Stimulated activated CD4-positive, alpha-beta T cell treated with anti-CD3 and anti-CD28 coated beads, Interleukin-4, amount 100 ng/mL, for 24 hours (primary cell): Measurements from ENCODE around the gene MLXIP.
"Not testable (repeated sequence)": the region's sequence is repeated elsewhere in the genome, so short reads cannot be mapped to it uniquely, and the experiment has no call there.

Experiments used
- DNase-seq: peaks from one replicate; pipeline ENCODE4 v3.0.0-alpha.2; 2020

MLXIP gene, protein sequence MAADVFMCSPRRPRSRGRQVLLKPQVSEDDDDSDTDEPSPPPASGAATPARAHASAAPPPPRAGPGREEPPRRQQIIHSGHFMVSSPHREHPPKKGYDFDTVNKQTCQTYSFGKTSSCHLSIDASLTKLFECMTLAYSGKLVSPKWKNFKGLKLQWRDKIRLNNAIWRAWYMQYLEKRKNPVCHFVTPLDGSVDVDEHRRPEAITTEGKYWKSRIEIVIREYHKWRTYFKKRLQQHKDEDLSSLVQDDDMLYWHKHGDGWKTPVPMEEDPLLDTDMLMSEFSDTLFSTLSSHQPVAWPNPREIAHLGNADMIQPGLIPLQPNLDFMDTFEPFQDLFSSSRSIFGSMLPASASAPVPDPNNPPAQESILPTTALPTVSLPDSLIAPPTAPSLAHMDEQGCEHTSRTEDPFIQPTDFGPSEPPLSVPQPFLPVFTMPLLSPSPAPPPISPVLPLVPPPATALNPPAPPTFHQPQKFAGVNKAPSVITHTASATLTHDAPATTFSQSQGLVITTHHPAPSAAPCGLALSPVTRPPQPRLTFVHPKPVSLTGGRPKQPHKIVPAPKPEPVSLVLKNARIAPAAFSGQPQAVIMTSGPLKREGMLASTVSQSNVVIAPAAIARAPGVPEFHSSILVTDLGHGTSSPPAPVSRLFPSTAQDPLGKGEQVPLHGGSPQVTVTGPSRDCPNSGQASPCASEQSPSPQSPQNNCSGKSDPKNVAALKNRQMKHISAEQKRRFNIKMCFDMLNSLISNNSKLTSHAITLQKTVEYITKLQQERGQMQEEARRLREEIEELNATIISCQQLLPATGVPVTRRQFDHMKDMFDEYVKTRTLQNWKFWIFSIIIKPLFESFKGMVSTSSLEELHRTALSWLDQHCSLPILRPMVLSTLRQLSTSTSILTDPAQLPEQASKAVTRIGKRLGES

DNA sequence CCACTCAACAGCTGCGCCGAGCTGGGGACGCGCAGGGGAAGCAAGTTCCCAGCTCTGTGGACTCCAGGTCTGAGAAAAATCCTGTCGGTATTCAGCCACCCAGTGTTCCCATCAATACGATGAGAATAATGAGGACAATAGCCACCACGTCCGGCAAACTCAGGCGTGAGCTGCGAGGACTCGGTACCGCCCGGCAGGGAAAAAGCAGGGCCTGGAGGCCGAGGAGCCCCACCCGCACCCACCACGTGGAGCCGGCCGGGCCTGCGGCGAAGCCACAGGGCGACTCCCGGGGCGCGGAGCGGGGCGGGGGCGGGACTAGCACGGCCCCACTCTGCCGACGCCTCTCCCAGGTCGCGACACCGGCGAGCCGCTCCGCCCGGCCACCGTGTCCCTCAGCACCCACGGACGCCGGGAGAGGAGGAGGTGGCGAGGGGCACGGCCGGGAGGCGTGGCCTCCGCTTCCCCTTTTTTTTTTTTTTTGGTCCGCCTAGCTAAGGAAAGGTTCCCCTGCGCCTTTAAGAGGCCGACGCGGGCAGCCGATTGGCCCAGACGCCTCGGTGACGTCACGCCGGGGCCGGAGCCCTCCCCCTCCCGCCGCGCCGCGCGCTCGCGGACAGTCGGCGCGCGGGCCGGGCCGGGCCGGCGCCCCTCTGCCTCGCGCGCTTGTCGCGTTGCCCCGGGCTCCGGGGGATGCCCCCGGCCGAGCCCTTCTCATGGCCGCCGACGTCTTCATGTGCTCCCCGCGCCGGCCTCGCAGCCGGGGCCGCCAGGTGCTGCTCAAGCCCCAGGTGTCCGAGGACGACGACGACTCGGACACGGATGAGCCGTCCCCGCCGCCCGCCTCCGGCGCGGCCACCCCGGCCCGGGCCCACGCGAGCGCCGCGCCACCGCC, at the start of gene MLXIP:
TSS of gene MLXIP (plus strand) at position 616 of the 892 bp plus-strand sequence. CDS start at position 714, 98 bp downstream.
- peak; percentile 89 for DNase-seq

DNA sequence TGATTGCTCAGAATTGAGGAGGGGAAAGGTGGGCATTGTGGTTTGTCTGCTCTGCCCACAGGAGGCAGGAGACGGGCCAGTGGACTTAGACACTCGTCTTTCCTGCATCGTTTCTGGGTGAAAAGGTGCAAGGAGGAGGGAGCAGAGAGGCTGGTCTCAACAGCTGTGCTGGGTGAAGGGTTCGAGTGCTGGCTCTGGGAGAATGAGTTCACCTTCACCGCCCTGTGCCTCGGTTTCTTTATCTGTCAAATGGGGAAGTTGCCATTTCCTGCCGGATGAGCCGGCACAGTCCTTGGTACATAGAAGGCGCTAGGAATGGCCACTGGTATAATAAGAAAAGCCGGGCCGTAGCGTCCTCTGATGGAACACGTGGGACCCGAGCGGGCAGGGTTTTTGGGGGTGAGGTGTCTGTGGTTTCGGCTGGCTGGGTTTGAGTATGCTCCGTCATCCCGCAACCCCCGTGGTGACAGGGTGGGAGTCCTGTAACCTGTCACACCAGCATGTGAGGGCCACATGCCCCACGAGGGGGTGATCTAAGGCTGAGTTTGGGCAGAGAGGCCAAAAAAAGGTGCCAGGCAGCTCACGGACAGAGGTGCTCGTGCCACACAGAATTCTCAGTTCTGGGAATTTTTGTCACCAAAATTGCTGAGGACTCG, 49.5 kb upstream of the MLXIP start:
- peak; percentile 38 for DNase-seq

DNA sequence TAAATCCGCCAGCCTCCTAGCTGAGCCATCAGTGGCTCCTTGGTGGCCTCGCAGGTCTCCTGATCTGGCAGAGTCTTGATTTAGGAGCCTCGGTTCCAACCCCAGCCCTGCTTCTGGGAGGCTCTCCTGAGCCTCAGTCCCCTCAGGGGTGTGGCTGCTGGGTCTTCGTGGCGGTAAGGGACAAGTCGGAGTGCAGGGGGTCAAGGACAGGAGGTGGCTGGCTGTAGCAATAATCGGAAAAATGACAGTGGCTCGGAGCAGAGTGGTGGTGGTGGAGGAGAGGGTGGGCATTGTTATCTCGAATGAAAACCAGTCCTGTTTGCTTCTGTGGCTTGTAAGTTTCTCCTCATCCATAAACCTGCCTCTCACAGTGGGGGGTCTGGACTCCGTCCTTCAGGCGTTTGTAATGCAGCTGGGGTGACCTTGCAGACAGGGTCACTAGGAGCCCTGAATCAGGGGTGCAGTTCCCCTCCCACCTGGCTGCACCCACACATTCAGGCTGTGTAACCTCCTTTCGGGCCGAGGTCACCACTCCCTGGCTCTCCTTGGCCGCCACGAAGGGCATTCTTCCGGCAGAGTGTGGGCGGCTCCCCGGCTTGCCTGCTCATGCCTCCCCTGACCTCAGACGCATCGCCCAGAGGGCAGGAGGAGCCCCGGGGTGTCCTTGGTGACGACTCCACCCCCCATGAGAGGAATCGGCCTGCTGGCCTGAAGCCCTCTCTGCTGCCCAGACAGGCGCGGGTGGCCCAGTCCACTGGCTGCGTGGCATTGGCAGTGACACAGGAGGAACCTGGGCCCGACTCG, 48.7 kb upstream of the MLXIP start:
- no peak for DNase-seq

DNA sequence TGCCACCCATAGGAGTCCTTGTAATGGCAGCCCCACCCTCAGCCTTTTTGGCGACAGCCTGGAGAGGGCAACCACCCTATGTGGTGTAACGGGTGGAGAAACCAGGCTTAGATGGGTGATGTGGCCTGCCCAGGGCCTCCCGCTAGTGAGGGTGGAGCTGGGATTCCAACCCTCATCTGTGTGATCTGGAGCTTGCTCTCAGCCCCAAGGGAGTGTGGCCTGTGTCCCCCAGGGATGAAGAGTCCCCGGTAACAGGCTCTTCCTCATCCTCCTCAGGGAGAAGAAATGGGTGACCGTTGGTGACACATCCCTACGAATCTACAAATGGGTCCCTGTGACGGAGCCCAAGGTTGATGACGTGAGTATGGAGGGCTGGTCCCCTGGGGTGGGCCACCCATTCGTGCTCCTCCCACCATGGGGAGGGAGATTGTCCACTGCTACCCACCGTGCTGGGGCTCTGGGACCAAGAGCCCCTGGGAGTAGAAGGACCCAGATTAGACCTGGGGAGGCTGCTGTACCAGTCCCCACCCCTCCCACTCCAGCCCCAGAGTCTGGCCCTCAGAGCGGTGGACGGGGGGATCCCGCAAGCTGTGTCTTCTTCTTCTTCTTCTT, 48.0 kb upstream of the MLXIP start:
- no peak for DNase-seq

DNA sequence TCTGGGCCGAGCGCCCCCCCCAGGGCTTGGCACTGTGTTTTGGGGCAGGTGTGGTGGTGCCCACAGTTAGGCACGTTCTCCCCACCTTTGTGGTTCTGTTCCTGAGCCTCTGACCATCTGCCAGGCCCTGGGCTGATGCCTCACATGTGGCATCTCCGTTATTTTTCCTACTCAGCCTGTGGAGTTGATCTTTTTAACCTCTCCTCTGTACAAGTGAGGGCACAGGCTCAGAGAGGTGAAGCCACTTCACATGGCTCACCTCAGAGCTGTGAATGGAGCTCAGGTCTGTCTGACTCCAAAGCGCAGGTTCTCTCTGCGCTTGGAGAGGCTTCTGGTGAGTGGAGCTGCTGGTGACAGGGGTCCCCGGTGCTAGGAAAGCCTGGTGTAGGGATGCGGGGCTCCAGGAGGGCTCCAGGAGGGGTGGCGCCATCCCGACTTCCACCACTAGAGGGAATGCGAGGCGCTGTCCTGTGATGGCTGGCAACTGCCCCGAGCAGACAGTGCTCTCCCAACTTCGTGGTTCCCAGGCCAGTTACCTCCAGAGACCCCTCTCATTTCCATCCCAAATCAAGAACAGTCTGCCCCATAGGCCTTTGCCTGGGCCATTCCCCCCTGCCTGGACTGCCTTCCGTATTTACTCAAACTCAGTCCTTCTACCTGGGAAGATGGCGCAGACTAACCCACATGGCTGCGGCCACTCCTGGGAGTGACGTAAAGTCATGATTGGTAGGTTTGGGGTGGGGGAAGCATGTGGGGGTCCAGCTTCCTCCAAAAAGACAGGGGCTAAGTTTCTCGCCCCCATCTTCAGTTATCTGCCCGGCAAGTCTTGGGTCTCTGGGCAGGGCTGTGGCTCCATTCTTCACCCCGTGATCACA, 47.0 kb upstream of the MLXIP start:
- peak; percentile 55 for DNase-seq

DNA sequence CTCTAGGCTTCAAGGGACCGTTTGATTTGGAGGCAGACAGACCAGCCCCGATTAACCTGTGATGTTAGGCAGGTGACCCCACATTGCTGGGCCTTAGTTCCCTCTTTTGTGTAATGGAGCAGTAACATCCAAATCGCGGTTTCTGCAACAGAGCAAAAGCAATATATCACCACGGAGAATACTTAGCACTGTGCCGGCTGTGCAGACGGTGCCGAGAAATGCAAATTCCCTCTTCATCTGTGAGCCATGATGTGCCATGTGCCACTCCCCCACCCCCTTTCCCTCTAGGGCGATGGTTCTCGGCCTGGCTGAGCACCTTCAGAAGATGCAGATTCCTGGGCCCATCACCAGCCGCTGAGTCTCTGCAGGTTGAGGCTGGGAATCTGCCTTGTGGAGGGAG, 46.0 kb upstream of the MLXIP start:
- DNase-seq = no peak

DNA sequence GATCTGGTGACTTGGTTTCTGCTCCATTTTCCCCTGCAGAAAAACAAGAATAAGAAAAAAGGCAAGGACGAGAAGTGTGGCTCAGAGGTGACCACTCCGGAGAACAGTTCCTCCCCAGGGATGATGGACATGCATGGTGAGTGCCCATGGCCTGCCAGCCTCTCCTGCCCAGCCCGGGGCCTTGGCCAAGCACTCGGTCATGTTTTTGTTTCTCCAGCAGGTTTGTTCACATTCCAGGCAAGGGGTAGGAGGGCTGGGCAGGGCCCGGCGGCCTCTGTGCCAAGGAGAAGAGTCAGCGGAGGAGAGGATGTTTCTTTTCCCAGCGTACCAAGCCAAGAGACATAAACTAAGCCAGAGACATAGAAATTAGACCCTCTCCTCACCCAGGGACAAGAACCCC, 43.3 kb upstream of the MLXIP start:
- DNase-seq = no peak

DNA sequence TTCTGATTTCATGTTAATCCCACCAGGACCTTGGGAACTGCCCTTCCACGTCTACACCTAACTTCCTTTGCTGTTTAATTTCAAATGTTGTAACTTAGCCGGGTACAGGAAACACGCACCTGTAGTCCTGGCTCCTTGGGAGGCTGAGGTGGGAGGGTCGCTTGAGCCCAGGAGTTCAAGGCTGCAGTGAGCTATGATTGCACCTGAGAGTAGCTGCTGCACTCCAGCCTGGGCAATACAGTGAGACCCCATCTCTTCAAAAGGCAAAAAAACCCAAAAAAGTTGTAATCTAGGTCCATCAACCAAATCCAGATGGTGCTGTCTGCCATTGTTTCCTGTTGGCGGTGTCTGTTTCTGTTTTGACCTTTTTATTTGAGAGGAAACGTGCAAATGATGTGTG, 42.4 kb upstream of the MLXIP start:
- no peak for DNase-seq

DNA sequence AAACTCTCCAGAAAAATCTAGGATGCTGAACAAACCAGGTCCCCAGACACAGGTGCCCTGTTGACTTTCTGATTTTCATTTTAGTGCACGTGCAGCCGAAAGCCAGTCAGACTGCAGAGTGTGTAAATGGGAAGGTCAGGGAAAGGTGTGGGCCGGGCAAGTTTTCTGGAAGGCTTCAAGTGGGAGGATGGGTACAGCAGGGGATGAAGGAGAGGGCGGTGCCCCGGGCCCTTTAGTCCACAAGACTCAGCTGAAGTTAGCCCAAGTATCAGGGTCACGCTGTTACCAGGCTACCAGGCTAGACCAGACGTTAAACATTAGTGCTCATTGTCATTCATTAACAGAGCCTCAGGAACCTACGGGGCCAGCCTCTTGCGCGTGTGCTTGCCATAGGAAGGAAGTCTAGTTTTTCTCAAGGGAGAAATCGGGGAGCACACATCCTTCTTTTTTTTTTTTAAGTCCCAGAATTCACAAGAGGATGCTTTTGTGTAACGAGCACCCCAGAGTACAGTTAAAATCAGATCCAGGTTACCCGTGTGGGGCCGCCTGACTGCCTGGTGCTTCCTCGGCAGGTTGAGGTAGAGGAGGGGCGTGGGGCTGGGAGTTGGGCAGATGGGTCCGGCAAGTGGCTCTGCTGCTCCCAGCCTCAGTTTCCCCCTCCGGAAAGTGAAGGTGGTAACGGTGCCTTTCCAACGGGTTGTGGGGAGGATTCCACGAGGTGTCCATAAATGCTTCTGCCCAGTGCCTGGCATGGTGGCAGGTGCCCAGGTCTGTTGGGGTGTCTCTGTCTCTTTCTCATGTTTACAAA, 37.8 kb upstream of the MLXIP start:
- no peak for DNase-seq

DNA sequence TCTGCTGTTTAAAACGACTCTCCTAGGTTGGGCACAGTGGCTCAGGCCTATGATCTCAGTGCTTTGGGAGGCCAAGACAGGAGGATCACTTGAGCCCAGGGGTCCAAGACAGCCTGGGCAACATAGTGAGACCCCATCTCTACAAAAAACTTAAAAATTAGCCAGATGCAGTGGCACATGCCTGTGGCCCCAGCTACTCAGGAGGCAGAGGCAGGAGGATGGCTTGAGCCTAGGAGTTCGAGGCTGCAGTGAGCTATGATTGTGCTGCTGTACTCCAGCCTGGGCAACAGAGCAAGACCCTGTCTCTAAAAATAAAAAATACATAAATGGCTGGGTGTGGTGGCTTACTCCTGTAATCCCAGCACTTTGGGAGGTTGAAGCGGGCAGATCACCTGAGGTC, 37.1 kb upstream of the MLXIP start:
- not testable (repeated sequence) for DNase-seq

DNA sequence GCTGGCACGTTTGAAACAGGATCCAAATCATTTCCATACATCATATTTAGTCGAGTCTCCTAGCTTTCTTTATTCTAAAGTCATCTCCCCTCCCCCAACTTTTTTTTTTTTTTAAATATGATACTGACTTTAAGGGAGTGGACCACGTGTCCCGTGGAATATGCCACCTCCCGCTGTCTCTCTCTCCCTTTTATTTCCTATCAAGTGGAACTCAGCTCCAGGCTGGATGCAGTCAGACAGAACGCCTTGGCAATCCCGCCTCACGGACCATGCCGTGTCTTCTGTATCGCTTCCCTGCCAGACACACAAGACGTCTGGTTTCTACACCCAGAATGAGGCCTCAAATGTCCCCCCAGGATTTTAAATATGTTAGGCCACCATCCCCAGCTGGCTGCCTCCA, 35.6 kb upstream of the MLXIP start:
- no peak for DNase-seq

DNA sequence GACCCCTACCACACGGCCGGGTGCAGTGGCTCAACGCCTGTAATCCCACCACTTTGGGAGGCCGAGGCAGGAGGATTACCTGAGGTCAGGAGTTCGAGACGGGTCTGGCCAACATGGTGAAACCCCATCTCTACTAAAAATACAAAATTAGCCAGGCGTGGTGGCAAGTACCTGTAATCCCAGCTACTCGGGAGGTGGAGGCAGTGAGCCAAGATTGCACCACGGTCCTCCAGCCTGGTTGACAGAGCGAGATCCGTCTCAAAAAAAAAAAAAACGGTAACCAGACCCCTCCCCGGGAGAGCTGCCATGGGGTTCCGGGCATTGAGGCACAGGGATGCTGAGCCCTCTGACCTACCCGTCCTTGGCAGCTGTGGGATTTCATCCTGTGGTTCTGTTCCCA, 35.1 kb upstream of the MLXIP start:
- no peak for DNase-seq

DNA sequence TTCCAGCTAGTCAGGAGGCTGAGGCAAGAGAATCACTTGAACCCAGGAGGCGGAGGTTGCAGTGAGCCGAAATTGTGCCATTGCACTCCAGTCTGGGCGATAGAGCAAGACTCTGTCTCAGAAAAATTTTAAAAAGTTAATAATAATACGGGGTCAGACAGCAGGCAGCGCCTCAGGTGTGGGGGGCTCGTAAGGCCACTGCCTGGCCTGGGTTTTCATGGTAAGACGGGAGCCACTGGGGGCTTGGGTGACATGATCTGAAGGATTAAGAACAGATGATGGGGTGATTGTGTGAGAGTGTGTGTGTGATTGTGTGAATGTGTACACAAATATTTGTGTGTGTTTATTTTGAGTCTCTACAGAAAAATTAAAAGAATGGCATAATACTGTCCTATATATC, 33.3 kb upstream of the MLXIP start:
- DNase-seq = no peak

DNA sequence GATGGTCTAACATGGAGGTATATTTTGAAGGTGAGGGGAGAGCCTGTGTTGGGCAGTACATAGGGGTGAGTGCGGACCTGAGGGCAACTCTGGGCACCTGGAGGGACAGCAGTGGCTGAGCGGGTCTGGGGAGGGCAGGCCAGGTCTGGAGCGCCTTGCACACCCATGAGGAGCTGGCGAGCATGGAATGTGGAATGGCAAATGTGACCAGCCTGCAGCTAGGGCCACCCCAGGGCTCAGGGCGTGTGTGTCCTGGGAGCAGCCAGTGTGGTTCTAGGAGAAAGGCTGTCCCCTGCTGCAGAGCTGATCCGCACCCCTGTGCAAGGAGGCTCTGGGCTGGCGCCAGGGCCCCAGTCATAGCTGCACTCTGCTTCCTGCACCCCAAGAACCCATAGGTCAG, 32.4 kb upstream of the MLXIP start:
- no peak for DNase-seq

DNA sequence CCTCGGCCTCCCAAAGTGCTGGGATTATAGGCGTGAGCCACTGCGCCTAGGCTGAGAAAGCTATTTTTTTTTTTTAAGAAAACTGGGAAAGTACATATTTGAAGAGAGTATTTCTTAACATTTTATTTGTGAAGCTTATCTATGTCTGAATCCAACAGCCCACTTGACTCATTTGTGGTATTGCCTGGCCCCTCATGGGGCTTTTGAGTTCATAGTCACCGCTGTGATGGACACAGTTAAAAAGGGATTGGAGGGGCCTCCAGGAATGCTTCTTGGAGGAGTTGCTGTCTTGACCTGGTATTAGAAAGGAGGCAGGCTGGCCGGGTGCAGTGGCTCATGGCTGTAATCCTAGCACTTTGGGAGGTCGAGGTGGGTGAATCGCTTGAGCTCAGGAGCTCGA, 30.4 kb upstream of the MLXIP start:
- DNase-seq = no peak

DNA sequence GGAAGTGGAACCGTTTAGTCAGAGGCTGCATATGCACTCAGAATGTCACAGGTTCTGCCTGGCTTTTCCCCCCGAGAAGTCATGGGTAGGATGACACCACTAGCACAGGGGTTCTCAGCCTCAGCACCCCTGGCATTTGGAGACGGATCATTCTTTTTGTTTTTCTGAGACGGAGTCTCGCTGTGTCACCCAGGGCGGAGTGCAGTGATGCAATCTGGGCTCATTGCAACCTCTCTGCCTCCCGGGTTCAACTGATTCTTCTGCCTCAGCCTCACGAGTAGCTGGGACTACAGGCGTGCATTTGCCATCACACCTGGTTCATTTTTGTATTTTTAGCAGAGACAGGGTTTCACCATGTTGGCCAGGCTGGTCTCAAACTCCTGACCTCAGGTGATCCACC, 28.7 kb upstream of the MLXIP start:
- DNase-seq = no peak

DNA sequence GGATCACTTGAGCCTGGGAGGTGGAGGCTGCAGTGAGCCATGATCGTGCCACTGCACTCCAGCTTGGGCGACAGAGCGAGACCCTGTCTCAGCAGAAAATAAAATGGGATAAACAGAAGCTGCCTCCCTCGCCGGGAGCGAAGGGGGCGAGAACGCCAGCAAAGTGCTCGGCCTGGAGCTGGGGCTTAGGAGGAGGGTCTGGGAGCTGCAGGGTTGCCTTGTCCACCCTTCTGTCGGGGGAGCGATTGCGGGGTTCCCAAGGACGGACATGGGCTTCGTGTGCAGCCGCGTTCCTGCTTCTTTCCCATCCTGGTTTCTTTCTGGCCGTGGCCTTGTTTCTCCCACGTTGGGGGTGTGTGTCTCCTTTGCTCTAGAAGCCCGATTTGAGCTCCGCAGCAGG, 27.9 kb upstream of the MLXIP start:
- no peak for DNase-seq

DNA sequence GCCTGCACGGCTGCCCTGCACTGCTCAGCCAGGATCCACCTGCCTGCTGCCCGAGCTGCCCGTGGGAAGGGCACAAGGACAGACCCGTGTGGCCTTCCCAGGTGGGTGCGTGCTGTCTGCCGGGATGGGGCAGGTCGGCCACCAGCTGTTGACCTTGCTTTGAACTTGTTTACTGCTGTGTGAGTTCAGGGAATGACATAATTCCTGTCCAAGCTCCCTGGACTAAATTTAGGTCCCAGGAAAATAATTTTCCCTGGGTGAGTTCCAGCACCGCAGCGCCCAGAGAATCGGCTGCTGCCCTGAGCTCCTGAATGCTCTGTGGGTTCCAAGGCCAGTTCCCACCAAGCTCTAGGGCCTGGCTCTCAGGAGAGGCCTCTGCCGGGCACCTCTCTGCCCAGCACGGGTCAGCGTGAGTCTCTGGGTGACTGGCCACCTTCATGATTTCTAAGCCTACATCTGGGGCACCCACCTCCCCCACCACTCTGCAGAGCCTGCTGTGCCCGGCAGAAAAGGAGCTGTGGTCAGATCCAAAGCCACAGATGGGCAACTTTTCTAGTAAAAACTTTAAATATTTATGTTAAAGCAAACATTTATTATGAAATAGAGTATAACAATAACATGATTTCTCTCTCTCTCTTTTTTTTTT, 27.2 kb upstream of the MLXIP start:
- DNase-seq = no peak

DNA sequence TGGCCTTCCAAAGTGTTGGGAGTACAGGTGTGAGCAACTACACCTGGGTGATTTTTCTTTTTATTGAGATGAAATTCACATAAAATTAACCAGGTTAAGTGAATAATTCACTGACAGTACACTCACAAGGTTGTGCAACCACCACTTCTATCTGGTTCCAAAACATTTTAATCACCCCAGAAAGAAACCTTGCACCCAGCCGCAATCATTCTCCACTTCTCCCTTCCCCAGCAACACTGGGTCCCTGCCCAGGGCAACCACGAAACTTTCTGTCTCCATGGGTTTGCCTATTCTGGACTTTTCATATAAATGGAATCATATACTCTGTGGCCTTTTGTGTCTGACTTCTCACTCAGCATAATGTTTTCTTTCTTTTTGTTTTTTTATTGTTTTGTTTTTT, 26.3 kb upstream of the MLXIP start:
- no peak for DNase-seq
